HG03520 (cell line): ENCODE measurements around the gene DGKB.

Experiments
- ATAC-seq: cut with Tn5 transposase; IDR thresholded peaks from one replicate; pipeline ENCODE4 v1.9.1; 2021; ENCODE audit warnings: mild to moderate bottlenecking, moderate library complexity; ENCODE audit not compliant: unreplicated experiment

Gene DGKB

GRCh38 chr7:14236834-14237233, 665.7 kb downstream of the DGKB start:
- ATAC-seq, result no peak

DNA sequence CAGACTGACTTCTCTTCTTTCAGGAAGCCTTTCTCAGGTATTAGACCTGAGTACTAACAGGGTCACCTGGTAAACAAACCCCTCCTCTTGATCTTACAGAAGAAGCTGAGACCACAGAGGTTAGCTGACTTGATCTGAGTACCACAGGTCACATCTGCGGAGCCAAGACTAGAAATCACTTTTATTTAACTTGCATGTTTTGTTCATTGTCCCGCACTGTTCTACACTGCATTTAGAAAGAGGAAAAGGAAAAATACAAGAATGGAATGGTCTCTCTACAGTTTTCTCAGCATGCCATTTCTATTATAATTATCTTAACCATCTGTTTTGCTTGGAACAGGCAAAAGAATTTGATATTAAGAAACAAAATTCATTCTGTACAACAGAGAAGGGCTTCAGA, 667.5 kb downstream of the DGKB start:
- ATAC-seq, result no peak

DNA sequence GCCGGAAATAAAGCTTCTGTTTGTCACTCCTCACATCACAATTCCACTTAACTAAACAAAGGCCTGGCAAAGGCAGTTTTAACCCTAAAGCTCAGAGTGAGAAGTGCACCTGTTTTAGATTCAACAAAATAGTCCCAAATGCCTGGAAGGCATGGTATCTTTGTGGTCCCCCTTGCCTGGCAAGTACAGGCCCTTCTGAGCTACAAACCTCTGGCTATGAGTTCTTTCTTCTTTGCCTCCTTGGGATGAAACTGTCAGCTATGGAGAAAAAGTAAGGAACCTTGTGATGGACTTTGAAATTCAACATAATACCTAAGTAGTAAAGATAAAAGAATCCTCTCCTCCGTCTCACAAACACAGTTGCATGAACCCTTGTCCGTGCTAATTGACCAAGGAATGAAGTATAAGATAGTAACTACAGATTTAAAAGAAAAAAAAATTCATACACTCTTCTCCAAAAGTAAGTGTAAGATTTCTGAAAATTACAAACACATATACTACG, 668.6 kb downstream of the DGKB start:
- ATAC-seq, result no peak

- ATAC-seq, result no peak
Observed at GRCh38 chr7:14233076-14233867, 669.3 kb downstream of the DGKB start.

DNA sequence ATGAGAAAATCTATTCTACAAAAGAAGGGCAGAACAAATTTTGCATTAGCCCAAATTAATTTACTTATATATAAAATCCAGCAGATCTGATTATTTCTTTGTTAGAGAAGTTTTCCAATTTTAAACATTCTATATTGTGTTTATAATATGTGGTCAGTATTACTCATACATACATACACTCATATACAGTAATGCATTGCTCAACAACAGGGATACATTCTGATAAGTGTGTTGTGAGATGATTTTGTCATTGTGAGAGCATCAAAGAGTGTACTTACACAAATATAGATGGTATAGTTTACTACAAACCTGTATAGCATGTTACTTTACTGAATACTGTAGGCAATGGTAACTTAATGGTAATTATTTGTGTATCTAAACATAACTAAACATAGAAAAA, 673.5 kb downstream of the DGKB start:
- no peak for ATAC-seq

GRCh38 chr7:14228341-14228740, 674.2 kb downstream of the DGKB start:
- ATAC-seq, result no peak

- ATAC-seq, result no peak
Observed at GRCh38 chr7:14226126-14226525, 676.4 kb downstream of the DGKB start.

- no peak for ATAC-seq
Observed at GRCh38 chr7:14219125-14219524, 683.4 kb downstream of the DGKB start.

- ATAC-seq, result no peak
Observed at GRCh38 chr7:14218338-14218737, 684.2 kb downstream of the DGKB start.

GRCh38 chr7:14209896-14210484, 692.6 kb downstream of the DGKB start:
- ATAC-seq, result no peak

- ATAC-seq, result no peak
Observed at GRCh38 chr7:14207711-14208110, 694.8 kb downstream of the DGKB start.

DNA sequence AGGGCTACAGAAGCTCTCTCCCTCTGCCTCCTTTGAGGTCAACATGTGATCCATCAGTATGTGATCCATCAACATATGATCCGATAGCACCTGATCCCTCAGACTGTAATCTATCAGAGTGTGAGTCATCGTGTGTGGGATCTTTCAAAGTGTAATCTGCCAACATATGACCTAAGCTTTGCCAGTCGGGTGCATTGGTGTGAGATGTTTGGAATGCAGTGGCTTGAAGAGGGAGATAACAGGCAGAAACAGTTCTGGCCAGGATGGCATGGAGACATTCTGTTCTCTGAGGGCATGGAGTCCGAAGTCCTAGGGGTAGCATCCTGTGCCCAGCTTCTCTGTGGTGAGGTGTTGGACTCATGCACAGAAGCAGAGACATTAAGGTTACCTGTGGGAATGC, 695.4 kb downstream of the DGKB start:
- no peak for ATAC-seq

GRCh38 chr7:14206121-14206520, 696.4 kb downstream of the DGKB start:
- no peak for ATAC-seq

- ATAC-seq, result no peak
Observed at GRCh38 chr7:14201353-14201752, 701.2 kb downstream of the DGKB start.

DNA sequence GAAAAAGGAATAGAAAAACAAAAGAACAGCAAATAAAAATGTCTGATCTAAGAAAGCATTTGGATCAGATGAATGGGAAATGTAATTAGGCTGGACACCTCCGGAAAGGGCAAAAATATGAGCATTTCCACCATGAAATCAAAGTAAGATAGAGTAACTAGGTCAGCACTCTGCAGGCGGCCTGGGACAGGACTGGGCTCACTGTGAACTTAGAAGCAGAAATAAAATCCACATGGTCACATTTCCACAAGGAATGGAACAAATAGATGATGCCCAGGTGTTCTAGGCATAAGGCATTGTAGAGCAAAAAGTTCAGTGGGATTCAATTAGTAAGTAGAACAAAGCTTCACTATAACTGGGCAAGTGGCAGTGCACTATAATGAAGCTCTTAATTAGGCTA, 703.2 kb downstream of the DGKB start:
- no peak for ATAC-seq

DNA sequence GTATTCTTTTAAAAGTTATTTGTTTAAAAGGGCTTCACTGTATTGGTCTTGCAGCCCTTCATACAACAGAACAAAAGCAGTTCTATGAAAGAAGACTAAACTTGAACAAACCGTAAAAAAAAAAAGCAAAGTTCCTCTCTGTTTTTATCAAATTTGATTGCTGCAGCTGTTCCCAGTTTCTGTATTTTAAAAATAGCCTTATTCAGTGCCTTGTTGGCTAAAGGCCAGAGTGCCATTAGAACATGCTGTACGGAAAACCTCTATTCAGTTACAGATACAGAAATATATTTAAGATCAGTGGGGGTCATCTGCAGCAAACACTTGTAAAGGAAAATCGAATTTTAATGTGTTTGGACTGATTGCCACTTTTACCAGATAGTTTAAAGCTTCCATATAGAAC, 705.3 kb downstream of the DGKB start:
- ATAC-seq, result no peak

DNA sequence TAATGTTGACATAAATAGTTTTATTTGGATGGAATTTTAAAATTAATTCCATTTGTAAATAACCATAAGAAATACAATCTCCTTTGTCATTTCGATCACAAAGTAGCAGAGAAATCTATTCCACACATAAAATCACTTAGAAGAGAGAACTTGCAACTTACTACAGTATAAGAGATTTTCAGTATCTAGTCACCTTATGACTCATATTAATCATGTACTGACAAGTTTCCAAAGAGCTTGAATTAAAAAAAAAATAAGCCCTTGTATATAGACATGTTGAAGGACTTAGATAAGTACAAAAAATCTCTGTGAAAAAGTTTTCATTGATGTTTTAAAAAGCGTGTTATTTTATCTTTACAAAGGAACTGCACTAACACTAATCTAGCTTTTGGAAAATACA, 706.0 kb downstream of the DGKB start:
- ATAC-seq, result no peak

DNA sequence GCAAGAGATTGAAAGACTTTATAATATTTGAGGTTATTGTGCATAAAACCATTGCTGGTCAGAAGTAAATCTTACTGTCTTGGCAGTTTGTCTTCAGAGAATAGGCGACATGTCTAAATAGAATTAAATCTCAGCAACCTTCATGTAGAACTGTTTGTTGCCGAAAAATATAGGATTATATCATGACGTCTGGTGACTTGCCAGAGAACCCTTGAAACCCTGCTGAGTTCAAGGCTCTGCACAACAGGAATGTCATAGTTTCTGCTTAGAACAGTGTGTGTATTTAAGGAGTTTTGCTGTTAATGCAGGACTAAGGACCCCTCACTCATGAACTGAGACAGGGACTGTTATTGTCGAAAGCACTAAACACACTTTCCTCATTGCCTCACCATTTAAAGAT, 706.7 kb downstream of the DGKB start:
- ATAC-seq, result no peak

DNA sequence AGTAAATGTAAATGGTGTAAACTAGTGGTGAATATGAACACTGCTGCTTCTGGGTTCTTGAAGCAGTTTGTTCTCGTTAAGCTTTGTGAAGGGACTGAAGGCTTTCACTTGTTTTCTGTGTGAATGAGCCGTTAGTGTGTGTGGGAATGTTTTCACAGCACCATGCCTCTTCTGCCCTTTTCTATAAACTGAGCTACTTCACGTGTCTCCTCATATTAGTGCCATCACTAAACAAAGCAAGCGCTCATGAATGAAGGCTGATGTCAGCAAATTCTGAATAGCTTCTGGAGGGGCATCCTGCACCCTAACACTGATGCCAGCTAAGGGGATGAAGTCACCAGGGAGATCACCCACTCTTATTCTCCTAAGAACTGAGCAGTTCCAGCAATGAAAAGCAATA, 707.5 kb downstream of the DGKB start:
- no peak for ATAC-seq

- no peak for ATAC-seq
Observed at GRCh38 chr7:14191686-14192098, 710.9 kb downstream of the DGKB start.

GRCh38 chr7:14184292-14184864, 718.2 kb downstream of the DGKB start:
- no peak for ATAC-seq

DNA sequence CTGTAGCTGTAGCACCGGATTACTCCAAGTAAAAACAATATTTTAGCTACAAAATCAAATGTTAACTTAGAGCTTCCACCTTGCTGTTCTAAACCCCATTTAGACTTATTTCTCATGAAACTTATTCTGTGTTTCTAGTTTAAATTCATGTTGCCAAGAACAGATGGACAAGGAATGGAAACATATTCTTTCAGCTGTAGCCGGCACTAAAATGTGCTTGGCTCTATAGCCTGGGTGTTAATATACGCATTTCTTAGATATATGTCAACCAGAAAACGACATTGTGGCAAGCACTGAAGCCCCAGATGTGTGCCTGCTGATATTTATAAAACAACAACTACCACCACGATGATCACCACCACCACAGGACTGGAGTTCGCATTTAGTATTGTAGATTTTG, 722.8 kb downstream of the DGKB start:
- ATAC-seq, result no peak
